HL-60 (cell line): ENCODE data around the gene WNT3.

ENCODE experiments used
- GABPA ChIP-seq: IDR thresholded peaks from 2 replicates; pipeline ENCODE4 v1.6.1; 2012; ENCODE audit warnings: low read depth
- POLR2AphosphoS5 ChIP-seq: IDR thresholded peaks from 2 replicates; pipeline ENCODE4 v1.6.1; 2012; ENCODE audit warnings: low read depth
- TF ChIP-seq, protein P1 (sequence below): IDR thresholded peaks from one replicate; pipeline ENCODE4 v1.5.1; 2011; ENCODE audit warnings: low read length, control low read depth, inconsistent platforms; ENCODE audit not compliant: insufficient read depth
- TF ChIP-seq, protein P2 (sequence below): IDR thresholded peaks from 2 replicates; pipeline ENCODE4 v1.6.1; 2012; ENCODE audit warnings: low read depth; ENCODE audit not compliant: insufficient replicate concordance

- TF ChIP-seq, protein P1, sequence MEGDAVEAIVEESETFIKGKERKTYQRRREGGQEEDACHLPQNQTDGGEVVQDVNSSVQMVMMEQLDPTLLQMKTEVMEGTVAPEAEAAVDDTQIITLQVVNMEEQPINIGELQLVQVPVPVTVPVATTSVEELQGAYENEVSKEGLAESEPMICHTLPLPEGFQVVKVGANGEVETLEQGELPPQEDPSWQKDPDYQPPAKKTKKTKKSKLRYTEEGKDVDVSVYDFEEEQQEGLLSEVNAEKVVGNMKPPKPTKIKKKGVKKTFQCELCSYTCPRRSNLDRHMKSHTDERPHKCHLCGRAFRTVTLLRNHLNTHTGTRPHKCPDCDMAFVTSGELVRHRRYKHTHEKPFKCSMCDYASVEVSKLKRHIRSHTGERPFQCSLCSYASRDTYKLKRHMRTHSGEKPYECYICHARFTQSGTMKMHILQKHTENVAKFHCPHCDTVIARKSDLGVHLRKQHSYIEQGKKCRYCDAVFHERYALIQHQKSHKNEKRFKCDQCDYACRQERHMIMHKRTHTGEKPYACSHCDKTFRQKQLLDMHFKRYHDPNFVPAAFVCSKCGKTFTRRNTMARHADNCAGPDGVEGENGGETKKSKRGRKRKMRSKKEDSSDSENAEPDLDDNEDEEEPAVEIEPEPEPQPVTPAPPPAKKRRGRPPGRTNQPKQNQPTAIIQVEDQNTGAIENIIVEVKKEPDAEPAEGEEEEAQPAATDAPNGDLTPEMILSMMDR: no peak
- TF ChIP-seq, protein P2, sequence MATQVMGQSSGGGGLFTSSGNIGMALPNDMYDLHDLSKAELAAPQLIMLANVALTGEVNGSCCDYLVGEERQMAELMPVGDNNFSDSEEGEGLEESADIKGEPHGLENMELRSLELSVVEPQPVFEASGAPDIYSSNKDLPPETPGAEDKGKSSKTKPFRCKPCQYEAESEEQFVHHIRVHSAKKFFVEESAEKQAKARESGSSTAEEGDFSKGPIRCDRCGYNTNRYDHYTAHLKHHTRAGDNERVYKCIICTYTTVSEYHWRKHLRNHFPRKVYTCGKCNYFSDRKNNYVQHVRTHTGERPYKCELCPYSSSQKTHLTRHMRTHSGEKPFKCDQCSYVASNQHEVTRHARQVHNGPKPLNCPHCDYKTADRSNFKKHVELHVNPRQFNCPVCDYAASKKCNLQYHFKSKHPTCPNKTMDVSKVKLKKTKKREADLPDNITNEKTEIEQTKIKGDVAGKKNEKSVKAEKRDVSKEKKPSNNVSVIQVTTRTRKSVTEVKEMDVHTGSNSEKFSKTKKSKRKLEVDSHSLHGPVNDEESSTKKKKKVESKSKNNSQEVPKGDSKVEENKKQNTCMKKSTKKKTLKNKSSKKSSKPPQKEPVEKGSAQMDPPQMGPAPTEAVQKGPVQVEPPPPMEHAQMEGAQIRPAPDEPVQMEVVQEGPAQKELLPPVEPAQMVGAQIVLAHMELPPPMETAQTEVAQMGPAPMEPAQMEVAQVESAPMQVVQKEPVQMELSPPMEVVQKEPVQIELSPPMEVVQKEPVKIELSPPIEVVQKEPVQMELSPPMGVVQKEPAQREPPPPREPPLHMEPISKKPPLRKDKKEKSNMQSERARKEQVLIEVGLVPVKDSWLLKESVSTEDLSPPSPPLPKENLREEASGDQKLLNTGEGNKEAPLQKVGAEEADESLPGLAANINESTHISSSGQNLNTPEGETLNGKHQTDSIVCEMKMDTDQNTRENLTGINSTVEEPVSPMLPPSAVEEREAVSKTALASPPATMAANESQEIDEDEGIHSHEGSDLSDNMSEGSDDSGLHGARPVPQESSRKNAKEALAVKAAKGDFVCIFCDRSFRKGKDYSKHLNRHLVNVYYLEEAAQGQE: no peak
- TF ChIP-seq GABPA (no peak), POLR2AphosphoS5 (no peak)
Measured at GRCh38 chr17:46793541-46793940, 25.0 kb downstream of the WNT3 start.
